CD4-positive, alpha-beta T cell treated with Interleukin-6 at 100 ng/mL for 8 hours (primary cell): Measurements from ENCODE around the gene HIVEP2.
"Not testable (repeated sequence)": the region's sequence is repeated elsewhere in the genome, so short reads cannot be mapped to it uniquely, and the experiment has no call there.

Source experiments
- DNase-seq: peaks from one replicate; pipeline ENCODE4 v3.0.0-alpha.2; 2020; ENCODE audit warnings: mixed read lengths, low spot score

Gene HIVEP2

GRCh38 chr6:142945049-142945445, at the start of gene HIVEP2:
TSS of gene HIVEP2 (minus strand) at chr6:142945176. CDS start at chr6:142774738, 170,438 bp downstream.
- DNase-seq: peak; percentile 77

- DNase-seq: no peak
Measured at GRCh38 chr6:142993977-142994376, 49.0 kb upstream of the HIVEP2 start.

GRCh38 chr6:142987490-142987889, 42.5 kb upstream of the HIVEP2 start:
- no peak for DNase-seq

- no peak for DNase-seq
Measured at GRCh38 chr6:142985281-142985680, 40.3 kb upstream of the HIVEP2 start.

- no peak for DNase-seq
Measured at GRCh38 chr6:142984386-142984785, 39.4 kb upstream of the HIVEP2 start.

- DNase-seq: no peak
Measured at GRCh38 chr6:142975365-142975764, 30.4 kb upstream of the HIVEP2 start.

GRCh38 chr6:142970941-142971340, 26.0 kb upstream of the HIVEP2 start:
- not testable (repeated sequence) for DNase-seq

- no peak for DNase-seq
Measured at GRCh38 chr6:142968601-142969000, 23.6 kb upstream of the HIVEP2 start.

GRCh38 chr6:142966294-142966693, 21.3 kb upstream of the HIVEP2 start:
- DNase-seq: no peak

- no peak for DNase-seq
Measured at GRCh38 chr6:142965164-142965563, 20.2 kb upstream of the HIVEP2 start.

GRCh38 chr6:142960098-142960497, 15.1 kb upstream of the HIVEP2 start:
- no peak for DNase-seq

- DNase-seq: no peak
Measured at GRCh38 chr6:142958343-142958742, 13.4 kb upstream of the HIVEP2 start.

GRCh38 chr6:142956726-142957125, 11.8 kb upstream of the HIVEP2 start:
- no peak for DNase-seq

GRCh38 chr6:142954844-142955243, 9.9 kb upstream of the HIVEP2 start:
- no peak for DNase-seq

GRCh38 chr6:142953373-142954273, 8.6 kb upstream of the HIVEP2 start:
- DNase-seq: peak; percentile 33

- no peak for DNase-seq
Measured at GRCh38 chr6:142952614-142953013, 7.6 kb upstream of the HIVEP2 start.

GRCh38 chr6:142950291-142950690, 5.3 kb upstream of the HIVEP2 start:
- no peak for DNase-seq

GRCh38 chr6:142947714-142948480, 2.9 kb upstream of the HIVEP2 start:
- DNase-seq: no peak

GRCh38 chr6:142946924-142947713, 2.1 kb upstream of the HIVEP2 start:
- peak; percentile 60 for DNase-seq

GRCh38 chr6:142946181-142946923, 1.4 kb upstream of the HIVEP2 start:
- peak; percentile 91 for DNase-seq

GRCh38 chr6:142945446-142946180, 637 bp upstream of the HIVEP2 start:
- peak; percentile 53 for DNase-seq
